Measurements from ENCODE around the gene TIA1. TPM values are rescaled to one million over a fixed set of nuclear protein-coding genes. Genes with fewer than 3 reads are reported as not detected.

TIA1 gene
- total RNA-seq, 4 donors from 2014 or later, result 41.1 to 82.2 (median 47.3) TPM

- H3K27ac ChIP-seq (replicated peaks in 1 of 4), result no peak overlapping the region
- H3K27me3 ChIP-seq, result no peaks in the 10 kb centered on the region
- no peak for DNase-seq (ENCODE audit: extremely low spot score)
- peaks cover 0 to 9% (median 0%) of the 10 kb centered on the region in 4 donors for H3K36me3 ChIP-seq
- intact Hi-C loops (cut with DNase I), result no loop called here
- TF ChIP-seq CTCF (IDR thresholded peaks at IDR 0.05), result no peak
- no peak for TF ChIP-seq POLR2A (IDR thresholded peaks at IDR 0.05; ENCODE audit: low read depth)
- TF ChIP-seq POLR2AphosphoS5 (IDR thresholded peaks at IDR 0.05), result no peak
- TF ChIP-seq EP300 (IDR thresholded peaks at IDR 0.05), result no peak
- WGBS, result 86% methylated on average over 8 of the region's 8 CpGs
- H3K9me3 ChIP-seq, result no peaks in the 10 kb centered on the region
- H3K4me3 ChIP-seq, result no peak overlapping the region
- H3K4me1 ChIP-seq, result no peaks in the 10 kb centered on the region
Observed at GRCh38 chr2:70204452-70204851, 44.0 kb downstream of the TIA1 start.

- TF ChIP-seq EP300 (IDR thresholded peaks at IDR 0.05), result no peak
- WGBS, result 90% methylated on average over 5 of the region's 5 CpGs
- Histone ChIP-seq H3K9me3 (no peaks in the 10 kb centered on the region), H3K27me3 (no peaks in the 10 kb centered on the region), H3K4me3 (no peak overlapping the region), H3K27ac (replicated peaks in 1 of 4) (no peak overlapping the region), H3K36me3 (peaks cover 0 to 4% (median 0%) of the 10 kb centered on the region in 4 donors), H3K4me1 (no peaks in the 10 kb centered on the region)
- no peak for DNase-seq (ENCODE audit: extremely low spot score)
- intact Hi-C loops (cut with DNase I), result no loop called here
Observed at GRCh38 chr2:70203086-70203485, 45.3 kb downstream of the TIA1 start.

GRCh38 chr2:70202236-70202806 lies 46.1 kb downstream of the TIA1 start:
- Histone ChIP-seq H3K27me3 (no peaks in the 10 kb centered on the region), H3K27ac (replicated peaks in 1 of 4) (no peak overlapping the region), H3K4me3 (no peak overlapping the region), H3K36me3 (no peaks in the 10 kb centered on the region), H3K9me3 (no peaks in the 10 kb centered on the region), H3K4me1 (no peaks in the 10 kb centered on the region)
- intact Hi-C loops (cut with DNase I), result no loop called here
- WGBS, result 76% methylated on average over 6 of the region's 9 CpGs
- DNase-seq (ENCODE audit: extremely low spot score), result peak; percentile 68
- TF ChIP-seq EP300 (IDR thresholded peaks at IDR 0.05), result no peak
- TF ChIP-seq CTCF (IDR thresholded peaks at IDR 0.05), result no peak
- no peak for TF ChIP-seq POLR2A (IDR thresholded peaks at IDR 0.05; ENCODE audit: low read depth)
- TF ChIP-seq POLR2AphosphoS5 (IDR thresholded peaks at IDR 0.05), result no peak

GRCh38 chr2:70201831-70202230 lies 46.6 kb downstream of the TIA1 start:
- H3K36me3 ChIP-seq, result no peaks in the 10 kb centered on the region
- peak; percentile 55 for DNase-seq (ENCODE audit: extremely low spot score)
- no peak for TF ChIP-seq POLR2AphosphoS5 (IDR thresholded peaks at IDR 0.05)
- 96% methylated on average over 3 of the region's 6 CpGs for WGBS
- intact Hi-C loops (cut with DNase I), result no loop called here
- no peaks in the 10 kb centered on the region for H3K4me1 ChIP-seq
- no peak overlapping the region for H3K27ac ChIP-seq (replicated peaks in 1 of 4)
- H3K9me3 ChIP-seq, result no peaks in the 10 kb centered on the region
- no peak overlapping the region for H3K4me3 ChIP-seq
- no peaks in the 10 kb centered on the region for H3K27me3 ChIP-seq

- WGBS, result 96% methylated on average over 3 of the region's 3 CpGs
- Histone ChIP-seq H3K27me3 (no peaks in the 10 kb centered on the region), H3K36me3 (no peaks in the 10 kb centered on the region), H3K9me3 (no peaks in the 10 kb centered on the region), H3K4me3 (no peak overlapping the region), H3K4me1 (no peaks in the 10 kb centered on the region), H3K27ac (replicated peaks in 1 of 4) (no peak overlapping the region)
- peak; percentile 5 for DNase-seq (ENCODE audit: extremely low spot score)
- TF ChIP-seq CTCF (IDR thresholded peaks at IDR 0.05) (no peak), POLR2A (IDR thresholded peaks at IDR 0.05; ENCODE audit: low read depth) (no peak), POLR2AphosphoS5 (IDR thresholded peaks at IDR 0.05) (no peak), EP300 (IDR thresholded peaks at IDR 0.05) (no peak)
- intact Hi-C loops (cut with DNase I), result no loop called here
Observed at GRCh38 chr2:70201225-70201768, 47.1 kb downstream of the TIA1 start.
